ENCODE results near the gene KIF3C.

- TF ChIP-seq CTCF (IDR thresholded peaks at IDR 0.05; ENCODE audit: low read depth, low read length) (no peak), POLR2A (IDR thresholded peaks at IDR 0.05; ENCODE audit: extremely low read depth, insufficient read length) (no peak), MAX (IDR thresholded peaks at IDR 0.05; ENCODE audit: low read depth, low read length) (no peak), MYC (IDR thresholded peaks at IDR 0.05; ENCODE audit: low read depth, low read length) (no peak)
Measured at GRCh38 chr2:25887624-25888242, 94.6 kb downstream of the KIF3C start.
